Measurements from ENCODE around the gene FAM168B.

Gene FAM168B

DNA sequence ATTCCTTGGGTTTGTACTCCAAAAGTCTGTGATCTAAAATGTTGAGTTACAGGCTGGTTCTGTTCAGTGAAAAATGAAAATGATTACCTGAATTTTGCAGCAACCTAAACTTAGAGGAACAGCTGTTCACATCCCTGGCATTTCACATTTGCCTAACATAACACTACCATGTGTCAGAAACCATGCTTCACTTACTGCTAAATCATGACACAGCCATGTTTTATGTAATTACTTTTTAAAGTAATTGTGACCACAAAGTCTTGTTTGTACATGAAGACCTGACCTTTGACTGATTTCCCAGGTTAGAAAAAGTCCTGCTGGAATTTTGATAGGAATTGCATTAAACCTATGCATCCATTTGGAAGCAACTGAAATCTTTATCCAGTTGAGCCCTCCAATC lies 79.1 kb downstream of the FAM168B start:
- DNase-seq, result no peak

DNA sequence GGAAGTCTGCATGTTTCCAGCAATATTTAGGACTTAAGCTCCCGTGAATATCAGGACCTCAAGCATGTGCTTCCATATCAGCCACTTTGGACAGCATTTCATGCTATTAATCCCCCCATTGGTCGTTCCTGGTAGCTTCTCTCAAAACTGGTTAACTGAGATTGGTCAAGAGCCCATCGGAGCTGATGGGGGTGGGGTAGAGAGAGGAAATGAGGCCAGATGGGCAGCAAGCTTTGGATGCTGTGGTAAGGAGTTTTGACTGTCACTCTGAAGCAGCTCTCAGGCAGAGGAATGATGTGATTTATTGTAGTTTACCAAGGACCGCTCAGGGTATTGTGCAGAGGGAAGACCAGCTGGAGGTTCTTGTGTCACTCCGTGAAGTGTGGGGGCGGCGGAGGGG lies 81.8 kb downstream of the FAM168B start:
- DNase-seq, result no peak

- DNase-seq, result no peak
Observed at GRCh38 chr2:131010566-131010965, 82.7 kb downstream of the FAM168B start.

DNA sequence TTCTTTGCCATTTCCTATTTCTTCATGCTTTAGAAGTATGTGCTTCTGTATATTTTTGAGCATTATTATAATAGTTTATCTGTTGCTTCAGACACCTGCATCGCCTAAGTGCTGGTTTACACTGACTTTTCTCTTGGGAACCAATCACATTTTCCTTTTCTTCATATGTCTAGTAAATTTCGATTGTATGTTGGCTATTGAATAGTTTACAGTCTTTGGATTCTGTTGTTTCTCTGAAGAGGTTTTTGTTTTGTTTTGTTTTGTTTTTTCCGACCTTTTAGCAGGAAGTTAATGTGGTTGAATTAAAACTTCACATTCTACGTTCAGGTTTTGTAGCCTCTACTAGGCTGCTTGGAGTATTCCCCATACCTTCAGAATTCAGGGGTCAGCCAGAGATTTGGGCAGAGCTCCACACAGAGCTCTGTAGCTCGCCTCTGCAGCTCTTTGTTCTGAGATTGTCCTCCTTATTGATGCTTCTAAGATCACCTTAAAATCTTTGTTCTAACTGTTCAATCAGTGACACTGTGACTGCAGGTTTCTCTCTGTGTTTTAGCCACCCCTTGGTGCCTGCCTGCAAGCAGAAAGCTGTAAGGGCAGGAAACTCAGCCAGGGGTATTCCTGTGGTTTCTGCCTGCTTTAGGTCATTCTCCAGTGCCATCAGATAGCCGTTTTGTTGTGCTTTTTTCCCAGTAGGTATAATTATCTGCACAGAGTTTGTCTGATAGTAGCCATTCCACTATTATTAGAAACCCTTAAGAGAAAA lies 83.4 kb downstream of the FAM168B start:
- no peak for DNase-seq

- no peak for DNase-seq
Observed at GRCh38 chr2:131008967-131009366, 84.3 kb downstream of the FAM168B start.

DNA sequence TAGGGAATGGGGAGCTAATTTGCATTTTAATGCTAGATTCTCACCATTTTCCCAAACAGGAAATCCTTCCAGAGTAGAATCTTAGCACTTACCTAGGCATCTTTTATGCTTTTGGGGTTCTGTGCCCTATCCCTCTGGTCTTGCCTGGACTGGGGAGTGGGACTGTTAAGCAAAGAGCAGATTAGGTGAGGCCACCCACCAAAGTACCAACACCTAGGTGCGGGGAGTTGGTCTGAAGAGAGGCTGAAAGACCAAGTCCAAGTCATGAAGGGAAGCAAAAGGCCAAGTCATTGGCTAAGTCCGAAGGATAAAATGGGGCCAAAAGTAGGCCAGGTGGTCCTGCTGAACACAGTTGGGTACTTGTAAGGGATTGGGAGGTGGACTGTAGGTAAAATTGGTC lies 86.7 kb downstream of the FAM168B start:
- DNase-seq, result no peak

GRCh38 chr2:131005216-131005935 lies 87.9 kb downstream of the FAM168B start:
- no peak for DNase-seq

DNA sequence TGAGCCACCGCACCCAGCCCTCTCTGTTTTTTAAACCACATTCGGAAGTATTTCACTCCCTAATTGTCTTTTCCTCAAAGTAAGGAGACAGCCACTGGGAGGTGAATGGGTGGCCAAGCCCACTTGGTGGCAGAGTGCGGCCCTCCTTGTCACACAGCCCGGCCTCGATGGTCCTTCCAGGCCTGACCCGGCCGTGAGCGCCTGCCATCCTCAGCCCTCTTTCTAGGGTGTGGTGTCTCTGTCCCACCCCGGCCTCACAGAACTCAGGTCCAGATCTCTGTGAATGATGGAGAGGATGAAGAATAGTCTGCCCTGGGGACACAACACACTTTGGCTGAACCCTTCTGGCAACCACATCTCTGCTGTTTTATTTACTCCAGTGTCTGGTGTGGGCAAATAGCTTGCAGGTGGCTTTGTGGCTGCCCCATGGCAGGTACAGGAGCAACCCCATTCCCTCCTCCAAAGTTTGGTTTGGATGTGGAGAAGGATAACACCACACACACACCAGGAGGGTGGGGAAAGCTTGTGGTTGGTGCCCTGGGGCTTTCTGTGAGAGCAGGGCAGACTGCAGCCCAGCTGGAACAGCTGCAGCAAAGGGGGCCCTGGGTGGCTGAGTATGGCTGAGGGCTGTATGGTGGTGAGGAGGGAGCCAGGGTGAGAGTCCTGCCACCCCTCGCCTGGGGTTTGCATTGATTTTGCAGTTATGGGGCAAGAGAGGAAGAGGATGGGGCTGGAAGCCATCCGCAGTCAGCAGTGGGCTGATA lies 88.6 kb downstream of the FAM168B start:
- DNase-seq, result no peak

DNA sequence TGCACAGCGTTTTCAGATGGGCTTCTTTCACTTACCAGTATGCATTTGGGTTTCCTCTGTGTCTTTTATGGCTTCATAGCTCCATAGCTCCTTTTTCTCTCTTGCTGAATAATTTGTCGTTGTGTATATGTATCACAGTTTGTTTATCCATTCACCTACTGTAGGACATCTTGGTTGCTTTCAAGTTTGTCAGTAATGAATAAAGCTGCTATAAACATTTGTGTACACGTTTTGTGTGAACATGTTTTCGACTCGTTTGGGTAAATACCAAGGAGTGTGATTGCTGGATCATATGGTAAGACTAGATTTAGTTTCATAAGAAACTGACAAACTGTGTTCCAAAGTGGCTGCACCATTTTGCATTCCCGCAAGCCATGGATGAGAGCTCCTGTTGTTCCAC lies 94.7 kb downstream of the FAM168B start:
- DNase-seq, result no peak
